MM.1S (cell line): ENCODE results near the gene PTGDS.

Experiments used
- EZH2 ChIP-seq: fragments of 300-600 bp; sonication (generic); optimal IDR thresholded peaks from 2 replicates; pipeline ENCODE3; 2017; ENCODE audit warnings: low read depth, mild to moderate bottlenecking, antibody characterized with exemption, low read length, mixed read lengths
- TF ChIP-seq, protein P1 (sequence below): fragments of 300-600 bp; sonication (generic); IDR thresholded peaks from 2 replicates; pipeline ENCODE4 v1.5.1; 2016; ENCODE audit warnings: antibody characterized with exemption, low read length, mixed read lengths

DNA sequence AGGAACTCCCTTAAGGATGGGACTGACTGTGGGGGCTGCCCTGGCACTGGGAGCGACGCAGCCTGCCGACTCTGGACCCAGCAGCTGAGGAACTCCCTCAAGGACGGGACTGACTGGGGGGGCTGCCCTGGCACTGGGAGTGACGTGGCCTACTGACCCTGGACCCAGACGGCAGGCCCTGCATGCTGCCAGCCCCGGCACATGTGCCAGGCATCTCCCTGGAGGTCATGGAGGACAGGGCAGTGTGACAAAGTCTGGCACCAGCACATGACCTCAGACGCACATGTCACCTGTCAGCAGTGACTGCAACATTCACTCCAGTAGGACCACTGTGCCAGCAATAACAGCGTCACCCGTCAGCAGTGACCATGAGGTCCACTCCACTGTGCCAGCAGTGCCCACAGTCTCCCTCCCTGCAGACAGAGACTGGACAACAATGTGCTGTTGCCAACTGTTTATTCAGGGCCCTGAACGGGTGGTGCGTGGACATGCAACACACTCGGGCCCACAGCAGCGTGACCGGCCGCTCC is 37.2 kb upstream of the PTGDS start:
- TF ChIP-seq, protein P1, sequence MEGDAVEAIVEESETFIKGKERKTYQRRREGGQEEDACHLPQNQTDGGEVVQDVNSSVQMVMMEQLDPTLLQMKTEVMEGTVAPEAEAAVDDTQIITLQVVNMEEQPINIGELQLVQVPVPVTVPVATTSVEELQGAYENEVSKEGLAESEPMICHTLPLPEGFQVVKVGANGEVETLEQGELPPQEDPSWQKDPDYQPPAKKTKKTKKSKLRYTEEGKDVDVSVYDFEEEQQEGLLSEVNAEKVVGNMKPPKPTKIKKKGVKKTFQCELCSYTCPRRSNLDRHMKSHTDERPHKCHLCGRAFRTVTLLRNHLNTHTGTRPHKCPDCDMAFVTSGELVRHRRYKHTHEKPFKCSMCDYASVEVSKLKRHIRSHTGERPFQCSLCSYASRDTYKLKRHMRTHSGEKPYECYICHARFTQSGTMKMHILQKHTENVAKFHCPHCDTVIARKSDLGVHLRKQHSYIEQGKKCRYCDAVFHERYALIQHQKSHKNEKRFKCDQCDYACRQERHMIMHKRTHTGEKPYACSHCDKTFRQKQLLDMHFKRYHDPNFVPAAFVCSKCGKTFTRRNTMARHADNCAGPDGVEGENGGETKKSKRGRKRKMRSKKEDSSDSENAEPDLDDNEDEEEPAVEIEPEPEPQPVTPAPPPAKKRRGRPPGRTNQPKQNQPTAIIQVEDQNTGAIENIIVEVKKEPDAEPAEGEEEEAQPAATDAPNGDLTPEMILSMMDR = no peak
- TF ChIP-seq EZH2 = no peak
